Activated gamma-delta T cell (primary cell): ENCODE data around the gene MAPK10.
"Not testable (repeated sequence)": the region's sequence is repeated elsewhere in the genome, so short reads cannot be mapped to it uniquely, and the experiment has no call there.

ENCODE experiments used
- DNase-seq: peaks from one replicate; lab custom pipeline; 2025; lab: John Stamatoyannopoulos, UW

The MAPK10 gene

DNA sequence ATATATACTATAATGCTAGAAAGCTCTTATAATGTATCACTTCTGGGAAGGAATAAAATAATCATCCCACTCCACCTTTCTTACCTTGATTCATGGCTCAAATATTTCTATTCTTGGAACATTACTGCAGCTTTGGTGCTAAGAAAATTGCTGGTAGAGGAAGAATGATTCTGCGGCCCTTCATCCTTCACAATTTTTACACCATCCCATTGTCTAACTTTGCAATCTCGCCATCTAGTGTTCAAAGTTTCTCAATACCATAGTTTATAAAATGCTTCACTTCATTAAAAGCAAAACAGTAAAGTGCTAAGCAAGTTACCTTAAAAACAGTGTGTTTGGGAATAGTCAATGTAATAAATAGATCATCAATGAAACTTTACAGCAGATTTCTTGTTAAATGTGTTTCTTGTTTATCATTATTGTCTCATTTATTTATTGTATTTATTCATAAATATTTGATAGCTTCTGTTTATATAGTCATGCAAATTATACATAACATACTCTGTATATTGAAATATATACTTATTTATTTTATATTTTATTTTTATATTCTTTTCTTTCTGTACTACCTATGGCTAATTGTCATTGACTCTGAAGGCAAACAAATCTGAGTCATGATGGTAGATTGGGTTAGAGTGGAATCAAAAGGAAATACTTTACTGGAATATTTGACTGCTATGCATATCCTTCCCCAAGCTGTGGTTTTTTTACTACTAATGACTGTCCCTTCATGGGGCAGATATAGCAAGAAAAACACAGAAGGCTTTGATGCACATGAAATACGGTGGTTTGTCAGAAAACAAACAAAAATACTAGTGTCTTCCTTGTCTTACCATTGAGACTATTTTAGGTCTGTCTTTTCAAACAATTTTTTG is 390.7 kb downstream of the MAPK10 start:
- DNase-seq, result no peak

GRCh38 chr4:85967872-85968271 is 392.0 kb downstream of the MAPK10 start:
- no peak for DNase-seq

GRCh38 chr4:85966373-85966772 is 393.5 kb downstream of the MAPK10 start:
- DNase-seq, result no peak

DNA sequence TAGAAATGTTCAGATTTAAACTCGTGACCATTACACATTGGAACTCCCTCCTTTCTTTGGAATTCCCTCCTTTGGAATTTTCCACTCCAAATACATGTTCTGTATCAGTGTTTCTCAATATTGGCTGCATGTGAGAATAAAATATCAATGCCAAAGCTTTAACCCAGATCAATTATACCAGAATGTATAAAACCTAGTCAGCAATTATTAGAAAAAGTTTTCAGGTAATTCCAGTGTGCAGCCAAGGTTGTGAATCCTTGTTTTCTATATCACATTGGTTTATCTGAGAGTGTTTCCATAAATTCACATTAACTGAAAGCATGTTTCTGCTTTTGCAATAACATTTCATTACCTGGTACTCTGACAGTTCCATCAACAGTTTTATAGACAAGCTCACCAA is 394.3 kb downstream of the MAPK10 start:
- DNase-seq, result no peak

GRCh38 chr4:85965017-85965416 is 394.8 kb downstream of the MAPK10 start:
- not testable (repeated sequence) for DNase-seq

DNA sequence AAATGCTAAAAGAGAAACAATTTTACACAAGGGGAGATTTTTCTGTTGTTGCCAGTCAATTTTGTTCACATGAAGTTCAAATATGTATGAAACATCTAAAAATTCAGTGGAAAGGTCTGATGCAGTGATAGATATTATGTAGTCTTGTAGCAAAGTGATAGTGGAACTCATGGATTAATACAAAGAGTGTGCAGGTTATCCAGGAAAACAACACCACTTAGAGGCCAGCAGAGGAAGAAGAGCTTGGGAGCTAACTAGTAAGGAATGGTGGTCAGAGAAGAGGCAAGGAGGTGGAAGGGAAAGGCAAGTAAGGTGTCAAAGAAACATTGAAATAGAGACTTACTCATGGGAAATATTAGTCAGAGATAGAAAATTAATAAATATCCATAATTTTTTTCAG is 395.6 kb downstream of the MAPK10 start:
- DNase-seq, result no peak

- DNase-seq, result no peak
These were observed 396.6 kb downstream of the MAPK10 start for GRCh38 chr4:85963231-85963630.

DNA sequence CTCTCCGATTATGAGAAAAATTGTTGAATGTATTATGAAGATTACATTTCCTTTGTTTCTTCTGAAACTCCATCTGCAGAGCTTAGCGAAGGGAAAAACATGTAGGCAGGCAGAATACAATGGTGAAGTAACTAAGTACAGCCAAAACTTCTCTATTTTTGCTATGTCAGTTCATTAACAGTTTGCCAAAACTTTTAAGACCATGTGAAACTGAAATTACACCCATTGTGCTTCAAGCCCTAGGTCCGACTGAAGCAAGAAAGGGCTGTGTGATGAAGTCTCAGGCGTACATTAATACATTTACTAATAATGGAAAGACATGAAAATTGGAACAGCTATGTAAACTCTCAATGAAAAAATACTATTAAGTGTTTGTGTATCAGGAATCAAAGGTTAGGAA is 398.0 kb downstream of the MAPK10 start:
- DNase-seq, result no peak

GRCh38 chr4:85956293-85956945 is 403.4 kb downstream of the MAPK10 start:
- no peak for DNase-seq

DNA sequence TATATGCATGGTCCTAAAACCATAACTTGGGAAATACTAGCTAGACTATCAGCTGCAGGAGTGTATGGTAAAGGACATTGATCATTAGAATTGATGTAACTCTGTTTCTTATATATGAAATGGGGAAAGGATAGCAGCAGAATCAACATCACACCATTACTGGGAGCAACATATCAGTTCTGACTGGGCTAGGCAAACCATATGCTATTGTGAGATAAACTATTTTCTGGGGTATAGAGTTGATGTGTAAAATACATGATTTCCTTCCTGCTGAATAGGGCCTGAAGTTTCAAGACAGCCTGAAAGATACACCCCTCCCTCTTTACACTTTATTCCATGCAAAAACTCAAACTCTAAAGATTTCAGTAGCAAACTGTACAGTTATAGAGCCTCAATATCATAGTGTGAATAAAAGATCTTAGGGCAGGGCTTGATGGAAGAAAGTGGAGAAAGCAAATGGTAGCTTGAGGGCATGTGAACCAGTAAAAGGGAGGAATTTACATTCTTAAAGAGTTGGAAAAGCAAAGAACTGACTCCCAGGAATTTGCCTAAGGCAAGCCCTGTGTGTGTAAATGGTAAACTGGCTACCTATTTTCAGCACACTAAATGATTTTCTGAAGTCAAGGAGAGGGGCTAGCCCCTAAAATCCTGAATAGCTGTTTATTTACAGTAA is 404.1 kb downstream of the MAPK10 start:
- DNase-seq, result no peak

GRCh38 chr4:85953651-85954018 is 406.2 kb downstream of the MAPK10 start:
- DNase-seq, result no peak

- no peak for DNase-seq
These were observed 406.7 kb downstream of the MAPK10 start for GRCh38 chr4:85952972-85953650.

DNA sequence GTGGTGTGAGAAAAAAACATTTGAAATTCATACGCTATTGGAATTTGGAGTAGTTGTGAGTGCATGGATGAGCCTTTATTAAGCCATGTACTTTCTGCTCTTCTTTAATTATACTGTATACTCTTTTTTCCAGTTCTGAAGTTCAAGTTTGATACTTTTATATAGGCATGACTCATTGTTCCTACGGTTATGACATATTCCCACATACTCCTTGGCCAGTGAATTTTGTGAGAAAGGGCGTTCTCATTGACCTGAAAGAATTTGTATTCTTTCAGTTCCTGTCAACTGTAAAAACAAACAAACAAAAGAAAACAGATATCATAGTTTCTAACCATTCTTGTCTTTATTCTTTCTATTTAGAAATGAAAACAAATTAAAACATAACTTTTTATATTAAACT is 407.3 kb downstream of the MAPK10 start:
- no peak for DNase-seq

- DNase-seq, result no peak
These were observed 408.8 kb downstream of the MAPK10 start for GRCh38 chr4:85951099-85951498.

DNA sequence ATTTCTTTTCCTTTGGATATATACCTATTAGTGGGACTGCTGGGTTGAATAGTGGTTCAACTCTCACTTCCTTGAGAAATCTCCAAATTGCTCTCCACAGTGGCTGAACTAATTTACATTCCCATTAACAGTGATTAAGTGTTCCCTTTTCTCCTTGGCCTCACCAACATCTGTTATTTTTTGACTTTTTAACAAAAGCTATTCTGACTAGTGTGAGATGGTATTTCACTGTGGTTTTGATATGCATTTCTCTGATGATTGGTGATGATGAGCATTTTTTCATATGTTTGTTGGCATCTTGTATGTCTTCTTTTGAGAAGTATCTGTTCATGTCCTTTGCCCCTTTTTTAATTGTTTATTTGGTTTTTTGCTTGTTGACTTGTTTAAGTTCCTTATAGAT is 413.0 kb downstream of the MAPK10 start:
- no peak for DNase-seq

DNA sequence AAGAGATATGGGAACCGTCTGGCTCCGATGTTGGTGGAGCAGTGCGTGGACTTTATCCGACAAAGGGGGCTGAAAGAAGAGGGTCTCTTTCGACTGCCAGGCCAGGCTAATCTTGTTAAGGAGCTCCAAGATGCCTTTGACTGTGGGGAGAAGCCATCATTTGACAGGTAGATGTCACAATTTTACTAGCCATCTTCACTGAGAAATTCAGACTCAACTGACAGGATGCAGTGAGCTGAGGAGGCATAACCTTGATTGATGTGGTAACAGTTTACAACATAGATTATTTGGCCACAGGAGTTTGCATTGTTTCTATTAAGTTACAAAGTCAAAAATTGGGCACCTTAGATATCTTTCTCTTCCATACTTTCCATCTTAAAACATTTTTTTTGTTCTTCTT is 417.7 kb downstream of the MAPK10 start:
- no peak for DNase-seq

- no peak for DNase-seq
These were observed 419.7 kb downstream of the MAPK10 start for GRCh38 chr4:85940151-85940550.
